ENCODE results near the gene RBM25.

DNA sequence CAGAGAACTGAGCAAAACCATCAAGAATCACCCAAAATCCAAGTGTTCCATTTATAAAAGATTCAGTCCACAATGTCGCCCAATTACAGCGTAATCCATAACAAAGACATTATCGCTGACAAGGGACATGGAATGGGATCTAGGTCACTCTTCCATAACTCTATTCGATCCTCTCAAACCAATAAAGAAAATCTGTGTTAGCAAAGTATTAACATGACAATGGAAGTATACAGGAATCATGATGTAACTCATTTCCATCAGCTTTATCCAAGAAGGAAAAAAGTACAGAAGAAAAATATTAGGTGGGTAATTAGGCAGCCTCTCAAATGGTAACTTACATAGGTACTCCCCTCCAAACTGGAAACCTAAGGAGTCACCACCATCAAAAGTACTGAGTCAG is 36.3 kb upstream of the RBM25 start:
- TF ChIP-seq TAF1 (IDR thresholded peaks at IDR 0.05; ENCODE audit: borderline replicate concordance, low read depth, low read length) (no peak), POLR2A (IDR thresholded peaks at IDR 0.05; ENCODE audit: low read depth, low read length) (no peak), POLR2AphosphoS5 (IDR thresholded peaks at IDR 0.05; ENCODE audit: low read depth, low read length) (no peak)

Measured in GM12892 (cell line).